NCI-H1105 treated with DMSO at 0.1 percent for 48 hours (cell line): ENCODE data around the gene RRAS.

Experiments used
- DNase-seq: peaks from one replicate; lab custom pipeline; 2025; lab: John Stamatoyannopoulos, UW

Gene RRAS

DNA sequence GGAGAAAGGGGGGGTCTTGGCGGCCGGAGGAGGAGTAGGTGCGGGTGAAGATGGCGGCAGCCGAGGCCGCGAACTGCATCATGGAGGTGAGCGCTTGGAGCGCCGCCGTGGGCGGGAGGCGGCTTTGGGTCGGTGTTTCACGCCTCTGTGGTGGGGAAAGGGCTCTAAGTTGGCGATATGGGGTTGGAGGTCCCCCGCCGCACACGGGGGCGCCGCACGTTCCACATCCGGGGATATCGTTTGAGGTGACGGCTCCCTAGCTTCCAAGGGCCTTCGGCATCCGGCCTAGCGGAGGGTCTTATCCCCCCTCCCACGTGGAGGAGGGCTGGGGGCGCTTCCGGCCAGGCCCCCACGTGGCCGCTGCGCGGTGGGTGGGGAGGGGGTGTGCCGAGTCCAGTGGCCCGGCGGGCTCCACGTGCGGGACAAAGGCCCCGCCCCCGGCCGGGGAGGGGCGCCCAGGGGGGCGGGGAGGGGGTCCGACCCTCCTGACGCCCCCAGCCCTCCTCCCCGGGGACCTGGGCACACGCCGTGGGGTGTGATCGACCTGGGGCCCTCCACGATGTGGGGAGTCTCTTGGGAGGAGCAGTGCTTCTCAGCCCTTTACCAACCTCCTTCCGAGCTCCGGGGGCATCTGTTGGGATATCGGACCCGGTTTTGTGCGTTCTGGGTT is 37.4 kb upstream of the RRAS start, which contains the start of gene PRMT1:
Gene PRMT1 (plus strand): TSS at position 41 of the 670 bp plus-strand sequence. CDS start 10 bp downstream, at position 51.
- DNase-seq: peak; percentile 28

DNA sequence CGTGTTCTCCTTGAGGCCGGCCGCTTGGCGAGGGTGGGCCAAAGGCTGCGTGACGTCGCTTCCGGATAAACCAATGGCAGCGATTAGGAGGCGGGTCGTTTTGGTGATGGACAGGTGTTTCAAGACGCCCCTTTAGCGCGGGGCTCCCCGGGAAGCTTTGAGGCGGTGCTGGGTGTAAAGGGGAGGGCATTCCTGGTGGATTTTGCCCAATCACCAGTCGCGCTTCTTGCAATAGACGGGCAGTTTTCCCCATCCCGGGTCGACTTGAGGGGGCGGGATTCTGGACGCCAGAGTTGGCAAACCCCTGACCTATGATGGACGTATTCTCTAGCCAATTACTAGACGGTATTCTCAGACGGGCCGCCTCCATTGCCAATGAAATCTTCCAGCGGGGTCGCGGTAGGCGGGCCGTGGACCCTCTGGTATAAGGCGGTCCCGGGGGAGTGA is 36.9 kb upstream of the RRAS start:
- peak; percentile 100 for DNase-seq

GRCh38 chr19:49676136-49676783 is 36.3 kb upstream of the RRAS start:
- DNase-seq: peak; percentile 87

GRCh38 chr19:49672131-49672919 is 32.4 kb upstream of the RRAS start:
- peak; percentile 82 for DNase-seq

GRCh38 chr19:49669516-49669915 is 29.6 kb upstream of the RRAS start:
- DNase-seq: no peak

DNA sequence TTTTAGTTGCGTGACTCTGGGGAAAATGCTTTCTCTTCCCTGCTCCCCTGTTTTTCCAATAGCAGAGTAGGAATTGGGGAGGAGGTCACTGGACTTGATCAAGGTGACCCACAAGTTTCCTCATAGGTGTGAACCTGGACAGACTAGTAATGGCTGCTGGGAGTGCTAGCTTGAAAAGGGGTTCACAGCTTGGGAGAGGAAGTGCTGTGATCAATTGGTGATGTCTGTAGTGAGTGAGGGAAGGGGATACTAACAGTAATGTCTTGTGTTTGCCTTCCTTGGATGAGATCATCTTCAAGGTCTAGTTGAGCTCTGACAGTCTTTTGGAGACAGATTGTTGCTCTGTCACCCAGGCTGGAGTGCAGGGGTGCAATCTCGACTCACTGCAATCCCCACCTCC is 27.5 kb upstream of the RRAS start:
- no peak for DNase-seq

GRCh38 chr19:49666120-49666444 is 26.1 kb upstream of the RRAS start:
- no peak for DNase-seq

- peak; percentile 88 for DNase-seq
Observed at GRCh38 chr19:49665351-49666119, 25.6 kb upstream of the RRAS start, which contains the start of the genes BCL2L12 and IRF3. Gene BCL2L12, plus strand, starts transcription at chr19:49665933. Its CDS starts 760 bp downstream, at chr19:49666693. Gene IRF3, minus strand, starts transcription at chr19:49665857. Its CDS starts 1,019 bp downstream, at chr19:49664838.

DNA sequence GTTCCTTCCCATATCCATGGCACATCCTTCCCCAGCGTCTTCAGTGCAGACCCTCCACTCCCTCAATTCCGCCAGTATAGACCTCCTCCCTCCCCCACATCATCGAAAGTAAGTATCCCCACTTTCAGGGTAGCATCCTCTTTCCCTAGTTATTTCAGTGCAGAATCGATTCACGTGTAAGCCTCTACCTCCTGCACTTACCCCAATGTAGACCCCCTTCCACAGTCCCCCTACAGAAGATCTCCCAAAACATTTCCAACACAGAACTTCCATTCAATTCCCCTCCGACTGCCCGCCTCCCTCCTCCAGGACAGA is 25.1 kb upstream of the RRAS start:
- DNase-seq: no peak

GRCh38 chr19:49664171-49665035 is 24.5 kb upstream of the RRAS start:
- peak; percentile 82 for DNase-seq

DNA sequence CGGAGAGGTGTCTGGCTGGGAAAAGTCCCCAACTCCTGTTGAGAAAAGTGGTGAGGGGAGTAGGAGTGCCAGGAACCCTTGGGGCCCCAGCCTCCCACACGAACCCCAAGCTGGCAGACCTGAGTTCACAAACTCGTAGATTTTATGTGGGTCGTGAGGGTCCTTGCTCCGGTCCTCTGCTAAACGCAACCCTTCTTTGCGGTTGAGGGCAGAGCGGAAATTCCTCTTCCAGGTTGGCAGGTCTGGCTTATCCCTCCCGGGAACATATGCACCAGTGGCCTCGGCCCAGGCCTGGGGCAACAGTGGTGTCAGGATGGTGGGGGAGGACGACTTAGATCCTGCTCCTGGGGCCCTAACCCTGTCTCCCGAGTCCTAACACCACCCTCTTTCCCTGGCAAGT is 23.3 kb upstream of the RRAS start:
- DNase-seq: no peak

DNA sequence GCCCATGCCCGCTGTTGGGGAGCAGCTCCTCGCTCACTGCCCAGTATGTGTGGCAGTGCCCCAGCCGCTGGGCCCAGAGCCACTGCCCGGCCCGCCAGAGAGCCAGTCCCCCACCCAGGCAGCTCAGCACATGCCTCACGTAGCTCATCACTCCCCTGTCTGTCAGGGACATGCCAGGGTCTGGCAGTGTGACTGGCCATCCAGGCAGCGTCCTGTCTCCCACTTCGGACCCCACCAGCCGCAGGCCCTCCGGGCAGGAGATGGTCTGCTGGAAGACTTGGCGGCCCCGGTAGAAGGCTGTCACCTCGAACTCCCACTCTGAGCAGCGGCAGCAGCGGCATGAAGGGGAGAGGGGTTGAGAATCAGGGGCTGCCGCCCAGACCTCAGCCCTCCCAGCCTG is 22.1 kb upstream of the RRAS start:
- DNase-seq: no peak

DNA sequence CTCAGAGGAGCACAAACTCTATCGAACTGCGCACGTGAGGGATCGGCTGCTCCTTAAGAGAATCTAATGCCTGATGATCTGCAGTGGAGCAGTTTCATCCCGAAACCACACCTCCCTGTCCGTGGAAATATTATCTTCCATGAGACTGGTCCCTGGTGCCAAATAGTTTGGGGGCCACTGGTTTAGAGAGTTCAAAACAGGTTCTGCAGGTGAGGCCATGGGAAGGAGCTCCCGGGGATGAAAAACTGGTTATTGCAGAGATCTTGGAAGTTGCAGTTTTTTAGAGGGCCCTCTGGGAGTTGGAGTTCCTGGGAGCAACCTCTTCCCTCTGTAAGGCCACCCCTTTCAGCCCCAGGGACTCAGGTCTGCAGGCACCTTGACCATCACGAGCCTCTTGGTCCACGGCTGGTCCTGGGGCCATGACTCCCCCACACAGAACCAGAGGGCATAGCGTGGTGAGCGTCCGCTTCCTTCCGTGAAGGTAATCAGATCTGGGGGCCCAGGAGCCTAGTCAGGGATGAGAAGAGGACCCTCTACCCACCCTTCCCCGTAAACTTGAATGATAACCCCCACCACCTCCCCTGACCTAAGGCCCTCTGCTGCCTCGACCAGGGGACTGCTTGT is 20.5 kb upstream of the RRAS start:
- DNase-seq: no peak

DNA sequence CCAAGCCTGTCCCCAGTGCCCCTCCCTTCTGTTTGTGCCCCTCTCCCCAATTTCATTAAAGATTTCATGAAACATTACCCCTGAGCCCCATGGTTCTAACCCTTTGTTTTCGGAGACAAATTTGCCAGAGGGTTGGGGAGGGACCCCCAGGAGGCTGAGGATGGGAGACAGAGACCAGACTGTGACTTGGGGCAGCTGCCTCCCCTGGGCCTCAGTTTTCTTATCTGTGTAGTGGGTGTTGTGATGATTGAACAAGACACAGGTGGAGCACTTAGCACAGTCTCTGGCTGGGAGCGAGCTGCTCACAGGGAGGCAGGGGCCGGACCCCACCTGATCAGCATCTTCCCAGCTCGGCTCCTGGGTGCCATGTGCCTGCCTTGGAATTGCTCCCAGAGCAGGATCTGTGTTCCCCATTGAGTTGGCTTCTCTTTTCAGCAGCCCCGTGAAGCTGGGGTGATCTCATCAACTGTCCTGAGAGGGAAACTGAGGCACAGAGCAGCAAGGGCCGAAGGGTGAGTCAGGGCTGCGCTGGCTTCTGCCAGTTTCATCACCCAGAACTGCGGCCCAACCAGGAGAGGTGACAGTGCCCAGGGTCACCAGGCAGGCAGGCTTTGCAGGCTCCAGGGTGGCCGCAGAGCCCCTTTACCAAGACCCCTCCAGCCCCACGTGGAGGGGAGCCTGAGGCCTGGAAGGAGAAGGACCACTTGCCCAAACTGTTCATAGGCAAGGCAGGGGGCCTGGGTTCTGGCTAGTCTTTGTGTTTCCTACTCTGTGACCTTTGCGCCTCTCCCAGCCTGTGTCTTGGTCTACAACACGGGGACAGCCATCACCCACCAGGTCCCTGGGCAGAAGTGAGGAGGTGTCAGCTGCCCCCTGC is 18.9 kb upstream of the RRAS start:
- no peak for DNase-seq

GRCh38 chr19:49658139-49658517 is 18.2 kb upstream of the RRAS start:
- no peak for DNase-seq

DNA sequence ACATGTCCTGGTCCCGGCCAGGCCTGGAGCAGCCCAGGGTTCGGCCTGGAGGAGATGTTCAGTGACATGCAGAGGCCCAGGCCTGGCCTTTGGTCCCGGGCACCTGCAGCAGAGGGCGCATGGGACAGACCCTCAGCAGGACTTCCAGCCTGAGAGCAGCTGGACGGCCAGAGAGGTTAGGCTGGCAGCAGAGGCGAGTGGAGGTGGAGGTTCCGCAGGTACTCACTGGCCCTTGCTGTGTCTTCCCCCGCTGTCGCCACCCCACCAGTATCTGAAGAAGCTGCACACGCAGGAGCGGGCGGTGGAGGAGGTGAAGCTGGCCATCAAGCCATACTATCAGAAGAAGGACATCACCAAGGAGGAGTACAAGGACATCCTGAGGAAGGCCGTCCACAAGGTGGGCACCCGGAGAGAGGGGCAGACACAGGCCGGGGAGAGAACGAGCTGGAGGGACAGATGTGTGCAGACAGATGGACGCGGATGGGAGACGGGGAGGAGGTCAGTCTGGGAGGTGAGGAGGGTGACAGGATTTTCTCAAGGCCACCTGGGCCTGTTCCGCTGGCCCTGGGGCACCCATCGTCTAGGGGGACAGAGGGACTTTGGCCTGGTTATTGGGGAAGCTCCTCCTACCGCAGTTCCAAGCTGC is 17.7 kb upstream of the RRAS start:
- DNase-seq: no peak

DNA sequence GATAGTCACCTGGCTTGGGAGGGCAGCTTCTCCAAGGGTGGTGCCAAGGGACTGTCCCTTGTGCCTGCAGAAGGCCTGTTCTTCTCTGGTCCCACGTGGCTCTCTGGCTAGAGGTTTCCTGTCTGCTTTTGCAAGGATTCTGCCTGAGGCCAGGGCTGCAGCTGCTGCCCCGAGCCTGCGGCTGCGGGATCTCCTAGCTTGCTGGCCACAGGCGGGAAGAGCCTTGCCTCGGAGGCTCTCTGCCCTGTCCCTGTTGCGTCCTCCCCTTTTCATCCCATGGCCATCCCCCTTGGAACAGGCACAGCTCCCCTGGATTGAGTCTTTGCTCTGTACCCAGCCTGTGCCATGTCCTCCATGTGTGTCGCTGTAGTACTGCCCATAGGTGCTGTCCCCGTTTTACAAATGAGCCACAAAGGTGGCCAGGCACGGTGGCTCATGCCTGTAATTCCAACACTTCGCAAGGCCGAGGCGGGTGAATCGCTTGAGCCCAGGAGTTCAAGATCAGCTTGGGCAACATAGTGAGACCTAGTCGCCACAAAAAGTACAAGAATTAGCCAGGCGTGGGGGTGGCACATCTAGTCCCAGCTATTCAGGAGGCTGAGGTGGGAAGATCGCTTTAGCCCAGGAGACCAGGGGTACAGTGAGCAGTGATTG is 16.6 kb upstream of the RRAS start:
- DNase-seq: no peak

DNA sequence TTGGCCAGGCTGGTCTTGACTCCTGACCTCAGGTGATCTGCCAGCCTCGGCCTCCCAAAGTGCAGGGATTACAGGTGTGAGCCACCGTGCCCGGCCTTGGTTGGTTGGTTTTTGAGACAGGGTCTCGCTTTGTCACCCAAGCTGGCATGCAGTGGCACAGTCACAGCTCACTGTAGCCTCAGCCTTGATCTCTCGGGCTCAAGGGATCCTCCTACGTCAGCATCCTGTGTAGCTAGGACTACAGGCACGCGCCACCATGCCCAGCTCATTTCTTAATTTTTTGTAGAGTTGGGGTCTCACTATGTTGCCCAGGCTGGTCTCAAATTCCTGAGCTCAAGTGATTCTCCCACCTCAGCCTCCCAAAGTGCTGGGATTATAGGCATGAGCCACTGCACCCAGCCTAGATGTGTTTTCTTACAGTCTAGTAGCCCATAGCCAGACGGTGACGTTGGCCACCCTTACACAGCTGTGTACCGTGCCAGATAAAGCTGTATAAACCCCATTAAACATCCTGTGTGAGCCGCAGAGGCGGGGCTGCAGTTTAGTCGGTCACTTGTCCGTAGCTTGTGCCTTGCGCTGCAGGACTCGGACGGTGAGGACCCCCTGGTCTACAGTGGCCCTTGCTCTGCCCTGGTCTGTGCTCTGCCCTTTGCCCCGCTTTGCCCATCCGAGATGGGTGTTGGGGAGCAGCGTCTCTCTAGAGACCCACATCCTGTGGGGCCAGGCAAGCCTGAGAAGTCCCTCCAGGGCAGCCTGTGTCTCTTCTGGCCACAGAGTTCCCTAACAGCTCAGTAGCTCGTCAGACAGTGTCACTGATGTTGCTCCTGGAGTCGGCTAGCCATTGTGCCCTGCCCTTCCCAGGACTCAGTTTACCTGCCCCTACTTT is 15.9 kb upstream of the RRAS start:
- DNase-seq: no peak
